SW 1271 (cell line): ENCODE measurements around the gene PDS5A.
"Not testable (repeated sequence)": the region's sequence is repeated elsewhere in the genome, so short reads cannot be mapped to it uniquely, and the experiment has no call there.

Source experiments
- DNase-seq, 2 experiments: peaks; one replicate each; lab custom pipeline; 2025; lab: John Stamatoyannopoulos, UW

Gene PDS5A

DNA sequence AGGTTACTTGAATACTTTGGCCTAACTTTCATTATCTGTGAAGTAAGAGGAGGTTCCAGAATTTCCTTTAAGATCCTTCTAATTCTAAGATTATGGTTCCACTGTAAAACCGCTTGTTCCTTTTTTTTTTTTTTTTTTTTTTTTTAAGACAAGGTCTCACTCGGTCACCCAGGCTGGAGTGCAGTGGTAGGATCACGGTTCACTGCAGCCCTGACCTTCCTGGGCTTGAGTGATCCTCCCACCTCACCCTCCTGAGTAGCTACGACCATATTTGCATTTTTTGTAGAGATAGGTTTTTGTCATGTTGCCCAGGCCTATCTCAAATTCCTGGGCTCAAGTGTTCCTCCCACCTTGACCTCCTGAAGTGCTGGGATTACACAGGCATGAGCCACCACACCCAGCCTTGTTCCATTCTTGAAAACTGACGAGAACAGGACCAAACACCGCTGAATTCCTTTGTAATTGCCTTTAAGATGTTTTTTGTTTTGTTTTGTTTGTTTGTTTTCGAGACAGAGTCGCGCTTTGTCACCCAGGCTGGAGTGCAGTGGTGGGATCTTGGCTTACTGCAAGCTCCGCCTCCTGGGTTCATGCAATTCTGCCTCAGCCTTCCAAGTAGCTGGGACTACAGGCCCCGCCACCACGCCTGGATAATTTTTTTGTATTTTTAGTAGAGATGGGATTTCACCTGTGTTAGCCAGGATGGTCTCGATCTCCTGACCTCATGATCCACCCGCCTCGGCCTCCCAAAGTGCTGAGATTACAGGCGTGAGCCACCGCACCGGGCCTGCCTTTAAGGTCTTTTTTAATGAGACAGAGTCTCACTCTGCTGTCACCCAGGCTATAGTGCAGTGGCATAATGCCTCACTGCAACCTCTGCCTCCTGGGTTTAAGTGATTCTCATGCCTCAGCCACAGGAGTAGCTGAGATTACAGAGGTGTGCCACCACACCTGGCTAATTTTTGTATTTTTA lies 6.8 kb downstream of the PDS5A start:
- peak in 1 of 2 experiments; percentile 40 for DNase-seq

DNA sequence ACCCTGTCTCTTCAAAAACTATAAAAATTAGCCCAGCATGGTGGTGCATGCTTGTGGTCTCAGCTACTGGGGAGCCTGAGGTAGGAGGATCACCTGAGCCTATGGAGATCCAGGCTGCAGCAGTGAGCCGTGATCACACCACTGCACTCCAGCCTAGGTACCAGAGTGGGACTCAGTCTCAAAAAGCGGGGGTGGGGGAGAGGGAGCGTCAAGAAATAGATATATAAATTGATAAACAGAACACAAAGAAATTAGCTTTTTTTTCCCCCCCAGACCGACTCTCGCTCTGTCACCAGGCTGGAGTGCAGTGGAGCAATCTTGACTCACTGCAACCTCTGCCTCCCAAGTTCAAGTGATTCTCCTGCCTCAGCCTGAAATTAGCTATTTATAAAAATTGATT lies 14.1 kb downstream of the PDS5A start:
- DNase-seq: no peak

DNA sequence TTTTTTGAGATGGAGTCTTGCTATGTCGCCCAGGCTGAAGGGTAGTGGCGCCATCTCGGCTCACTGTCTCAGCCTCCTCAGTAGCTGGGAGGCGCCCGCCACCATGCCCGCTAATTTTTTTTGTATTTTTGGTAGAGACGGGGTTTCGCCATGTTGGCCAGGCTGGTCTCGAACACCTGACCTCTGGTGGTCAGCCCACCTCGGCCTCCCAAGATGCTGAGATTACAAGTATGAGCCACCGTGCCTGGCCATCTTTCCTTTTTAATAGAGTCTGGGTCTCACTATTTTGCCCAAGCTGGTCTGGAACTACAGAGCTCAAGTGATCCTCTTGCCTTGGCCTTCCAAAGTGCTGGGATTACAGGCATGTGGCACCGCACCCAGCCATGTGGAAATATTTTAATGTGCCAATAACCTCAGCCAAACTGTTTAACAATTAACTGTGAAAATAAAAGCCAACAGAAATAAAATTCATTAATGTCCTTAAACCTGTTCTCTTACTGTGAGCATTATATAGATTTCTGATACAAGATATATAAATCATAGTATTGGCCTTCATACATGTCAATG lies 16.3 kb downstream of the PDS5A start:
- no peak for DNase-seq

DNA sequence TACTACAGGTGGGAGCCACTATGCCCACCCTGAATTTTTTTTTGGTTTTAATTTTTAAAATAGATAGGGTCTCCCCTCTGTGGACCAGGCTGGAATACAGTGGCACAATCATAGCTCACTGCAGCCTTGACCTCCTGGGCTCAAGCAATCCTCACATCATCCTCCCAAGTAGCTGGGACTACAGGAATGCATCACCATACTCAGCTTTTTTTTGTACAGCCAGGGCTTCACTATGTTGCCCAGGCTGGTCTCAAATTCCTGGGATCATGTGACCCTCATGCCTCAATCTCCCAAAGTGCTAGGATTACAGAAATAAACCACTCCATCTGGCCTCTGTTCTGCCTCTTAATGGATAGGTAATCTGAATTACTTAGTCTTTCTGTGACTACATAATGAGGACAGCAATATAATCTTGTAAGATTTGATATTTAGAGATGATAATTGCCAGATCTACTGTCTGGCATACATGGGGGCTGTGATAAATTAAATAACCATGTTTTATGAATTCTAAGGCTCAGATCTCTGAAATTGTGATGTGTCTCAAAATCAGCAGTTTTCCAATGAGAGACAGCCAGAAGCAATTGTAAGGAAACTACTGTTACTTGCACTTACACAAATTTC lies 26.7 kb downstream of the PDS5A start:
- DNase-seq: no peak

DNA sequence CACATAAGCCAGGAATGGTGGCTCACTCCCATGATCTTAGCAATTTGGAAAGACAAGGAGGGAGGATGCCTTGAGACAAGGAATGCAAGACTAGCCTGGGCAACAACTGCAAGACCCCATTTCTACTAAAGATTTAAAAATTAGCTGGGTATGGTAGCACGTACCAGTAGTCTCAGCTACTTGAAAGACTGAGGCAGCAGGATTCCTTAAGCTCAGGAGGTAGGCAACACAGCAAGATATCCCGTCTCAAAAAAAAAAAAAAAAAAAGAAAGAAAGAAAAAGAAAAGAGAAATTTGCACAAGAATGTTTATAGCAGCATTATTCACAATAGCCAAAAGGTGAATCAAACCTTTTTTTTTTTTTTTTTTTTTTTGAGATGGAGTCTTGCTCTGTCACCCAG lies 29.7 kb downstream of the PDS5A start:
- DNase-seq: no peak

DNA sequence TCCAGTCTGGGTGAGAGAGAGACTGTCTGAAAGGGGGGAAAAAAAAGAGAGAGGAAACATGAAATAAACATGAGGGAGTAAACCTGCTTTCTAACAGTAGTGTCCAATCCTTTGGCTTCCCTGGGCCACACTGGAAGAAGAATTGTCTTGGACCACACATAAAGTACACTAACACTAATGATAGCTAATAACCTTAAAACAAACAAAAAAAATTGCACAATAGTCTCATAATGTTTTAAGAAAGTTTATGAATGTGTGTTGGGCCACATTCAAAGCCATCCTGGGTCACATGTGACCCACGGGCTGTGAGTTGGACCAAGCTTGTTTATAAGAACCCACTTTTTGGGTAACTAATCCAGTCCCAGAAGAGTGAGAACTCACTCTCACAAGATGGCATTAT lies 30.3 kb downstream of the PDS5A start:
- no peak for DNase-seq

DNA sequence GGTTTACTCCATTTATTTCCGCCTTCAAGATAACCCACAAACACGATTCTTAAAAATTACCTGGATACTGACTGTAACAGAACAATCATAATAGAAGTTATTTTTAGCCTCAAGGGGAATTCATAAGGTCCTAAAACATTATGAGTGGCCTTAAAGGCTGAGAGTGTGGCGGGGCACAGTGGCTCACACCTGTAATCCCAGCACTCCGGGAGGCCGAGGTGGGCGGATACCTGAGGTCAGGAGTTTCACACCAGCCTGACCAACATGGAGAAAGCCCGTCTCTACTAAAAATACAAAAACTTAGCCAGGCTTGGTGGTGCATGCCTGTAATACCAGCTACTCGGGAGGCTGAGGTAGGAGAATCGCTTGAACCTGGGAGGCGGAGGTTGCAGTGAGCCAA lies 33.5 kb downstream of the PDS5A start:
- not testable (repeated sequence) for DNase-seq

DNA sequence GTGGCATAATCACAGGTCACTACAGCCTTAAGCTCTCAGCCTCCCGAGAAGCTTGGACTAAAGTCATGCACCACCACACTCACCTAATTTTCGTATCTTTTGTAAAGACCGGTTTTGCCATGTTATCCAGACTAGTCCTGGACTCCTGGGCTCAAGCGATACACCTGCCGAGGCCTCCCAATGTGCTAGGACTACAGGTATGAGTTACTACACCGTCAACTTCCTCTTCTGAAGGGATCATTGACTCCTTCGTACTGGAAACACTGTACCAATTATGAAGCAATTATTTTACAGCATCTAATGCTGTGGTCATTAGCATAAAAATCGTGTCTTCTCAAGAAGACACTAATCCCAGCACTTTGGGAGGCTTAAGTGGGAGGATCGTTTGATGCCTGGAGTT lies 35.2 kb downstream of the PDS5A start:
- no peak for DNase-seq

DNA sequence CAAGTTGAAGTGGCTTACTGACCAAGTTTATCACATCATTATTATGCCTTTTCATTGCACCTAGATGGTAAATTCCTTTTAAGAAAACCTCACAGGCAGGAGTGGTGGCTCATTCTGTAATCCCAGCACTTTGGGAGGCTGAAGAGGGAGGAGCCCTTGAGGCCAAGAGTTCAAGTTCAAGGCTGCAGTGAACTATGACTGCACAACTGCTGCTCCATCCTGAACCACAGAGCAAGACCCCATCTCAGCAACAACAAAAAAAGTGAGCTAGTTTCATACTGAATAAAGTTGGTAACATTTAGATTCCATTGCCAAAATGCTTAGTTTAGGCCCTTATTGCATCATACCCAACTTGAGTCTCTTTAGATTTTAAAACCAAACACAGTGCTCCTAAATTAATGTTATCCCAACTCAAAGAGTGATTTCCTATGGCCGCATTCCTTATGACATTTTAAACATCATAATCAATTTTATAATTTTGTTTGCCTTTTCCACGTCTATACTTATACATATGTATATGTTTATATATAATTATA lies 36.0 kb downstream of the PDS5A start:
- no peak for DNase-seq

DNA sequence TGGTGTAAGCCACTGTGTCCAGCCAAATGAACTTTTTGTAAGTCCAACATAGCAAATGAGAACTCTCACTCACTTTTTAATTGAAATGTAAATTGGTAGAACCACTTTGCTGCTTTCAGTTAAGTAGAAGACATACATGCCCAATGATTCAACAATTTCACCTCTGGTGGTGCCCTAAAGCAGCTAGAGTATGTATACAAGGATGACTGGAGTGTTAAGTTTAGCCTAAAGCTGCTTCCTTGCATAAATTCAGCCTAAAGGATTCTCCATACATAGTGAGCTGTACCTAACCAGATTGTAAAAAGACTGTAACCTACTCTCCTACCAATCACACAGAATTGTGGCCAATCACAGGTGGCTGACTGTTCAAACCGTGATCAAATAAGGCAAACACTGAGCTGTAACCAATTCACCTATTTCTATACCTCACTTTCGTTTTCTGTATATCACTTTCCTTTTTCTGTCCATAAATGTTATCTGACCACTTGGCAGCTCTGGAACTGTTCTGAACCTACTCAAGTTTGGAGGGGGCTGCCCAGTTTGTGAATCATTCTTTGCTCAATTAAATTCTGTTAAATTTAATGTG lies 39.9 kb downstream of the PDS5A start:
- no peak for DNase-seq

DNA sequence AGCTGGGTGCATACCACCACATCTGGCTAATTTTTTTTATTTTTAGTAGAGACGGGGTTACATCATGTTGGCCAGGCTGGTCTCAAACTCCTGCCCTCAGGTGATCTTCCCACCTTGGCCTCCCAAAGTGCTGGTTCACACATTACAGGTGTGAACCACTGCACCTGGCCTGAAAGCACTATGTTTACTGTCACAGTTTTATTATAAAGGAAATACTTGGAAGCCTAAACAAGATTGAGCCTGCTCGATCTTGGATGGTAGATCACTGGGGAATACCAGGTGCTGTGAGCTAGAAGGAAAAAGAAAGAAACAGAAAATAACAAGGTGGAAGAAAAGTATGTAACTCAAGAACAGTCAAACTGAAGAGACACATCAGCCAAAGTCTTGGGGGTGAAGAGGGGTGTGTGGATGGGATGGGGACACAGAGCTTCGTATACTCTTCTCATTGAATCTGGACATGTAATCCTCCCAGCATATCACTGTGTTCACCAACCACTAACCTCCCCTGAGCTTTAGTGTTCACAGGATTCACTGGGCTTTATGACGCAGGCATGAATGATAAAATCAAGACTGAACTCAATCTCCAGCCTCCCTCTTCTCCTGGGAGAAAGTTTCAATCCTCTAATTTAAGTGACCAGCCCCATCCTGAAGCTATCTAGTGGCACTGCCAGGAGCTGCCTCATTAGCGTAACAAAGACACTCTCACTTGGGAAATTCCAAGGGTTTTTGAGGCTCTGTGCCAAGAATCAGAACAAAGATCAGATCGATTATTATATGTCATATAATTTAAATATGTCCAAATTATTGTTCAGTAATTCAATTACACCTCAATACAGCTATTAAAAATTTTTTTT lies 40.9 kb downstream of the PDS5A start:
- no peak for DNase-seq

DNA sequence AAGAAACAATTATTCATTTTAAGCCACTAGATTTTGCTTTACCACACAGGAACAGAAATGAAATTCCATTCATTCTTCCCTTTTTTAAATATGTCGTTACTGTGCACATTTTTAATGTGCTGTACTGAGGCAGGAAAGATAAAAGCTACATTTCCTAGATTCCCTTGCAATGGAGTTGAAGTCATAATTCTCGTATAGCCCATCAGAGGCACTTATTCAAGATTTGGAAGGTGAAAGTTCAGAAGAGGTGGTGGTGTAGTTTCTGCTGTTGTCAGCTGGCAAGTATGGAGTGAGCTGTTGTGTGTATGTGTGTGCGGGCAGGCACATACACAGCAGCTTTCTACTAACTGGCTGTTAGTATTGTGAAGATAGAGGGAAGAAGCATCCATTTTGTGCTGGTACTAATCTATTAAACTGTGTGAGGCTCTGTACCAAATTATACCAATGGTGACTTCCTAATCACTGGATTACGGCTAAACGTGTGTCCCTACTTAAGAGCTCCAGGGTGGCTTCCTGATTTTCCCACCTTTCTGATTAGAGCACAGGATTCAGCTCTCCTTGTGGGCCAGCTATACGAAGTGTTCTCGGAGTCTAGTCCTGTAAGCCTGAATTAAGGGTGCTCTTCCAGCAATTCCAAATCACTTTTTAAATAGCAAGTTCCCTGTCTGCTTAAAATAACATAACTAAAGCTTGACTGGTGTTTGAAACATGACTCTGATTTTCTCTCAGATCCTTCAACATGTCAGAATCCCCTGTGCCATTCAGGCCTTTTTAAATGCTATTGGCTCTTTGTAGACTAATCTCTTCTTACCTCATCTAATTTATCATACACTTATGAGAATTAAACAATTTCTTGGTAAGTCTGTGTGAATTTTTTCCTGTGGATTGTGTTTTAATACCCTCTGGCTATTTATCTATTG lies 43.8 kb downstream of the PDS5A start:
- no peak for DNase-seq

DNA sequence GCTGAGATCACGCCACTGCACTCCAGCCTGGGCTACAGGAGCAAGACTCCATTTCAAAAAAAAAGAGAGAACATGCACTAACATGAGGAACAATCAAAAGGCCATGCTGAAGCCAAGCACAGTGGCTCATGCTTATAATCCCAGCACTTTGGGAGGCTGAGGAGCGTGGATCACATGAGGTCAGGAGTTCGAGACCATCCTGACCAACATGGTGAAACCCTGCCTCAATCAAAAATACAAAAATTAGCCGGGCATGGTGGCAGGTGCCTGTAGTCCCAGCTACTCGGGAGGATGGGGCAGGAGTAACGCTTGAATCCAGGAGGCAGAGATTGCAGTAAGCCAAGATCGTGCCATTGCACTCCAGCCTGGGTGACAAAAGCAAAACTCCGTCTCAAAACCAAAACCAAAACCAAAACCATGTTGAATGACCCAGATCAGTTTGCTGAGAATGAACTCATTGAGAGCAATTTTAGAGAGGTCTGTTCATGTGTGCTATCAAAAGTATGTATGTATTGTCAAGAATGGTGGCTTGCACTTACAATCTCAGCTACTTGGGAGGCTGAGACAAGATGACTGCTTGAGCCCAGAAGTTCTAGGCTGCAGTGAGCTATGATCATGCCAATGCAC lies 44.8 kb downstream of the PDS5A start:
- no peak for DNase-seq

DNA sequence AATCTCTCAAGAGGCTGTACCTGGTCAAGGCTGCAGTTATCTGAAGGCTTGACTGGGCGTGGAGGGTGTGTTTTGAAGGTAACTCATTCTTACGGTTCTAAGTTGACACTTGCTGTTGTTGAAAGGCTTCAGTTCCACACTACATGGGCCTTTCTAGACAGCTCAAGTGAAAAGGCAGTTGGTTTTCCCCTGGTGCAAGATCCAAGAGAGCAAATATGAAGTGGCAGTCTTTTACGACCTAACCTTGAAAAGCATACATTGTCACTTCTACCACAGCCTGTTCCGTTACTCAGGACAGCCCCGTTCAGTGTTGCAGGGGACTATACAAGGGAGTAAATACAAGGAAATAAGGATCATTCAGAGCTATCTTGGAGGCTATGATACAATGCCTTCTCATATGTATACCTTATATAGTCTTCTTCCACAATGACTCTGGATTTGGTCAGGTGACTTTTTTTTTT lies 46.2 kb downstream of the PDS5A start:
- no peak for DNase-seq

DNA sequence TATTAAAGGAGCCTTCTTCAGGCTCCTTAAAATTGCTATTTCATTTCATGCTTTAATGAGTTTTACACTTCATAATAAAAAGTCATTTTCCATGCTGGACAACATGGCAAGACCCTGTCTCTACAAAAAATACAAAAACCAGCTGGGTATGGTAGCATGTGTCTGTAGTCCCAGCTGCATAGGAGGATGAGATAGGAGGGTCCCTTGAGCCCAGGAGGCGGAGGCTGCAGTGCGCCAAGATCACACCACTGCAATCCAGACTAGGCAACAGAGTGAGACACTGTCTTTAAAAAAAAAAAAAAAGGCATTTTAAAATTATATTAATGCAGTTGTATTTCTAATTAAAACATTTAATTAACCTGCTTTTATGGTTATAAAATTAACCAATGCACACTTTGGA lies 49.2 kb downstream of the PDS5A start:
- no peak for DNase-seq

DNA sequence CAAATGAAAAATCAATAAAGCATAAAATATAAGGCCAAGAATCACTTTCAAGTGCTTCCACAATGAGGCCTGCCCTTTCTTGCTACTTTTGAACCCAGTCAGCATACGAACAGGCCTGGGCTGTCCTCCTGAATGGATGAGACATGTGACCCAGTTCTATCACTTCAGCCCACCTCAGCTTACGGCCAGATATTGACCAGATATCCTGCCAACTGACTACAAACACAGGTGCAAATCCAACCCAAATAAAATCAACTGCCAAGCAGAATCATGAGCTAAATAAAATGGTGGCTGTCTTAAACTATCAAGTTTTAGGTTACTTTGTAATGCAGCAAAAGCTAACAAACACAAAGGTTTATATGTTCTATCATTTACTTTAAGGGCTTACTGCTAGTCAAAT lies 53.7 kb downstream of the PDS5A start:
- DNase-seq: no peak

DNA sequence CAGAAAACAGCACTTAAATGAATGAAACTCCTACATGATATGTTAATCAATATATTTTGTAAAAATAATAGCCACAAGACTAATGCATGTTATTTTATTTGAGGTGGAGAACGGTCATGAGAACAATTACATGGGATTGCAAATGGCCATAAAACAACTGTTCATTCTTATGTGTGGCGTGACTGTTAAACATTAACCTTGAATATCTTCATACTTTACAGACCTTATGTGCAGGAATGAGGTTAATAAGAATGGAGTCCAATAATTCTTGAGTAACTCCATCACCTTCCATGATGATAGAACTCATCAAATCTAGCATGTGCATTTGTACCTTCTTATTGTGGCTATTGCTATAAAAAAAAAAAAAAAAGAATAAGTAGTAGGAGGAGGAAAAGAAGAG lies 55.3 kb downstream of the PDS5A start:
- DNase-seq: no peak

DNA sequence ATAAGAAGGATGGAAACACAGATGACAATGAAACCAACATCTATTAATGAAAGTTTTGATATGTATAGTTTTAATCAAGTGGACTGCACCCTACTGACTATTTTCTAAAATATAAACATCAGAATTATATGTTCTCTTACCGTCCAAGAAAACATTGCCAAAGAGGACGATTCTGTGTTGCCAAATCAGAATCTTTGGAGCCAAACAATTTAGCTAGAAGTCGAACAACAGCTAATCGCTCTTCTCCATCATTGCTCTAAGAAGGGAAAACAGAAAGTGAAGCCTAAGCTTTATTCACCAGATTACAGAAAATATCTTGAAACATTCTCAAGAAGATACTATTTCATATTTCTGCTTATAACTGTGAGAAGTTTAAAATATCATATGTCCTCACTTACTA lies 64.2 kb downstream of the PDS5A start:
- DNase-seq: no peak

DNA sequence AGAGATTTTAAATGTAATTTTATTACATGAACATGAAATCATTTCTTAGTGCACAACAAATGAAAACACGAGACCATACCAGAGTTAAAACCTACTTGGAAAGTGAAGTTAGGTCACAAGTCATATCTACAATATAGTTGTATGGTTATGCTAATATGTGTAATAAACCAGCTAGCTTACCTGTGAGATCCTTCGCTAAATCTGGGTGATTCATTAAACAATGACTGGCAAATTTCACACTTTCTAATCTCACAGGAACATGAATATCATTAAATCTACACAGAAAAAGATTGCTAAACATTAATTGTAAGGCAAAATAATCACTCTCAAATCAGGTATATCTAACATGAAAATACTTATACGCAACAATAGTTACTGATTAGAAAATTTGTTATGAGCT lies 67.6 kb downstream of the PDS5A start:
- no peak for DNase-seq

DNA sequence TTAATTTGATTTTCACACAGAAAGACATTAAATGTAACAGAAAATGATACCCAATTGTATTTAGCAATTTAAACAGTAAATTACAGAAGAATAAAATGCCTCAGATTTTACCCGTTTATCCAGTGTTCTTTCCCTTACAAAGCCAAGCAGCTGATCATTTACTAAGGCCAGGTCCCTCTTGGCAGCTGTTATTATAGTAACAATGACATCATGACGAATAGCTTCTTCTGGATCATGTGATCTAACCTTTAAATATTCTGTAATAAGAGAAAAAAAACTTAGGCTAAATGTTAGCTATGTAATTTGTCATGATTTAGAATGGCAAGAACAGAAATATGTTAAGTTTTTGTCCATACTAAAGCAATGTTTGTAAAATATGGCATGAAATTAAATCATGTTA lies 69.4 kb downstream of the PDS5A start:
- no peak for DNase-seq
